ENCODE measurements around the gene ORM1.

- TF ChIP-seq REST (IDR thresholded peaks at IDR 0.05; ENCODE audit: insufficient replicate concordance, low read depth): no peak
- TF ChIP-seq, protein P1, sequence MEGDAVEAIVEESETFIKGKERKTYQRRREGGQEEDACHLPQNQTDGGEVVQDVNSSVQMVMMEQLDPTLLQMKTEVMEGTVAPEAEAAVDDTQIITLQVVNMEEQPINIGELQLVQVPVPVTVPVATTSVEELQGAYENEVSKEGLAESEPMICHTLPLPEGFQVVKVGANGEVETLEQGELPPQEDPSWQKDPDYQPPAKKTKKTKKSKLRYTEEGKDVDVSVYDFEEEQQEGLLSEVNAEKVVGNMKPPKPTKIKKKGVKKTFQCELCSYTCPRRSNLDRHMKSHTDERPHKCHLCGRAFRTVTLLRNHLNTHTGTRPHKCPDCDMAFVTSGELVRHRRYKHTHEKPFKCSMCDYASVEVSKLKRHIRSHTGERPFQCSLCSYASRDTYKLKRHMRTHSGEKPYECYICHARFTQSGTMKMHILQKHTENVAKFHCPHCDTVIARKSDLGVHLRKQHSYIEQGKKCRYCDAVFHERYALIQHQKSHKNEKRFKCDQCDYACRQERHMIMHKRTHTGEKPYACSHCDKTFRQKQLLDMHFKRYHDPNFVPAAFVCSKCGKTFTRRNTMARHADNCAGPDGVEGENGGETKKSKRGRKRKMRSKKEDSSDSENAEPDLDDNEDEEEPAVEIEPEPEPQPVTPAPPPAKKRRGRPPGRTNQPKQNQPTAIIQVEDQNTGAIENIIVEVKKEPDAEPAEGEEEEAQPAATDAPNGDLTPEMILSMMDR (IDR thresholded peaks at IDR 0.05; ENCODE audit: insufficient read depth, low read length): no peak
- no peak for TF ChIP-seq POLR2AphosphoS5 (IDR thresholded peaks at IDR 0.05; ENCODE audit: low read depth)
Measured at GRCh38 chr9:114349713-114350480, 27.0 kb downstream of the ORM1 start.

Data from HL-60 (cell line).